HT-29 (cell line): ENCODE measurements around the gene LIX1. TPM values are rescaled to one million over a fixed set of nuclear protein-coding genes. Genes with fewer than 3 reads are reported as not detected.

Source experiments
- DNase-seq: peaks from one replicate; pipeline ENCODE4 v3.0.0-alpha.2; 2015; ENCODE audit warnings: low spot score
- small RNA-seq: library from RNA; depleted of rRNA; stranded (forward); fragments of <200 nt; gene quantifications from one replicate; pipeline ENCODE3, GENCODE V24; 2014
- total RNA-seq: library from RNA; depleted of rRNA; stranded (reverse); fragments of >200 nt; shearing (Covaris generic); gene quantifications from 2 replicates; pipeline ENCODE4 v1.2.3, GENCODE V29; 2014; rRNA removed

Gene LIX1
- total RNA-seq, 1 experiment from 2014 or later = not detected

DNA sequence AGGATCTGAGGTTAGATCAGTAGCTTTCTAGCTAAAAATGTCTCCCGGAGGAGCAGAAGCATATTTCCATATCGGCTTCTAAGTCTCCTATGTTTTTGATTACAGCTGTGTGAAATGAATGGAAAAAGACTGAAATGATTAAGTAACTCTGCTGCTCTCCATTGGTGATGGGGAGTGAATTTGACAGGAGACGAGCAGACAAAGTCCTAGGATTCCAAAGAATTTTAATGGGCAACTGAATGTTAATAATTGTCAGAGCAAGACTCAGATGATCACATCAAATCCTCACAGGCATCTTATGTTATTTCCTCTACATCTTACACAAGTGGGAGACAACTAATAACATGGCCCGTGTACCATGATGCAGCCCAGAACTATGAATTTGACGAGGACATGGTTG, 66.8 kb downstream of the LIX1 start:
- DNase-seq = no peak

DNA sequence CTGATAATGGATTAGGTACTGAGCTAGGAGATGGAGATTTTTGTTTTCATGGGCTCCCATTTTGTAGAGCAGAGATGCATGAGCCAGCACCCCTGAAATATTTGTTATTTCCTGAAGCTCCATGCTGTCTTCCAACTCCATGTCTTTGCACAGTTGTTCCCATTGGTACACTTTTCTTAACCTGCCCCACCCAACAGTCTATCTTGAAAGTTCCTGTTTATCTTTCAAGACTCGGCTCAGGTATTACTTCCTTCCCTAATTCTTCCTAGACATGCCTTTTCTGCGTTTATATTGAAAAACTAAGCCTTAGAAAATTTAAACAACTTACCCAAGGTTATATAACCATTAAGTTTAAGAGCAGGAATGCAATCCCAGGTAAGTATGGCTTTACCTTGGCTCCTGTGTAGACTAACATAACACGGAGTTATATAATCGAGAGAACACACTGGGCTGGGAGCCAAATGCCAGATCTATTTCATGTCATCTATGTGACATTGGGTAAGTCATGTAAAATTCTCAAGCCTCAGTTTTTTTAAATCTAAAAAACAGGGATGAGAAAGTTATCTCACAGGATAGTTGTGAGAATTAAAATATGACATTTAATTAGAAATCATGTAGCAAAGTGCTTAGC, 67.4 kb downstream of the LIX1 start:
- peak; percentile 8 for DNase-seq

DNA sequence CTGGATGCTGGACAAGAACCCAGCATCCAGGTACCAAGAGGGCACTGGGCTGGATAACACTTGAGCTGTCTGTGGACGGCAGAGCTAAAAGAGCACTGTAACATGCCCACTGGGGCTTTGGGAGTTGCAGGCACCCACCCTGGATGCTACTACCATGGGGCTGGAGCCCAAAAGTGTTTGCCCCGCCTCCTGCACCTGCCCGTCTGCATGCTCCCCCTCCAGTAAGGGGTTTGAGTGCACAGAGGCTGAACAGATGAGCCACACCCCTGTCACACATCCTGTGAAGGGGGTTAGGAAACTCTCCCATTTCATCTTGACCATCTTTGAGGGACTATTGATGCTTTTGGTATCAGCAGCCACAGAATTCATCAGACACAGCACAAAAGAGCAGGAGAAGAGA, 69.0 kb downstream of the LIX1 start:
- no peak for DNase-seq

GRCh38 chr5:97072696-97073095, 69.7 kb downstream of the LIX1 start:
- DNase-seq = no peak

DNA sequence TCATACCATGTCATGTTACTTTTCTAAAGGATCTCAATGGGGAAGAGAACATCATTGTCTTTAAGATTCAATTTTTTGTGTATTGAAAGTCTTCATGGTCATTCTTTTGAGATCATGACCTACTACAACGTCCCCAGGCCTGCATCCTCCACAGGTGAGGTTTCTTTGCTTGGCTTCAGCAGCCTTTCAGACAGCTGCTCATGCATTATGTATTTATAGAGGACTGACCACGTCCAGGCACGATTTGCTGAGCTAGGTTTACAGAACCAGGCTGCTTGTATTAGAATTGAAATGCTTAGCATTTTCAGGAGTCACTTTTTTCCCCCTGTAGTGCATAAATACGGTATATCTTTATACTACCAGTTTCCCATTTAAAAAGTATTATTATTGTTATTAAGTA, 70.4 kb downstream of the LIX1 start:
- DNase-seq = no peak

DNA sequence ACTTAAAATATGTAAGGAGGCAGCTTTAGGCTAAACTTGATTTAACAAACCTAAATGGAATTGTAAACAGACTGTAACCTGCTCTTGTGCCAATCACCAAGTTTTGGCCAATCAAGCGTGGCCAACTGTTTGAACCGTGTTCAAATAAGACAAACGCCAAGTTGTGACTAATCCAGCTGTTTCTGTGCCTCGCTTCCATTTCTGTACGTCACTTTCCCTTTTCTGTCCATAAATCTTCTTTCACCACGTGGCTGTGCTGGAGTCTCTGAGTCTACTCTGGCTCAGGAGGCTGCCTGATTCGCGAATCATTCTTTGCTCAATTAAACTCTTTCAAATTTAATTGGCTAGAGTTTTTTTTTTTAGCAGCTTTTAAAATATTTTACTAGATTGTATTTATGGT, 71.3 kb downstream of the LIX1 start:
- no peak for DNase-seq

DNA sequence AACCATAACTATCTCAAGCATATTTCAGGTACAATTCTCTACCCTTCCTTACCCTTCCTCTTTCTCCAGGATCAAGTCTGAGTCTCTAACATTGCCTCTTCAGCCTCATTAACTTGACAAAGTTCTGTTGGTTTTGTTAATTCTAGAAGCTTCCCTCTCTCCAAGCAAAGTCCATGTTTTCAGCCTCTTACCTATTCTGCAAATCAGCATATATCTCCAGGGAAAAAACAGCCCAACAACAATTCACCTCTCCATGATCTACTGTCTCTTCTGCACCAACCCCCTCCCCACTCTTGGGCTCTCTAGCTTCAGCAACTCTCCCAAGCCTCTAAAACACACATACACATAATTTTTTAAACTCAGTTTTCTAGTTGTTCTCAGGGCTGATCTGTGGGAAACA, 72.2 kb downstream of the LIX1 start:
- no peak for DNase-seq

DNA sequence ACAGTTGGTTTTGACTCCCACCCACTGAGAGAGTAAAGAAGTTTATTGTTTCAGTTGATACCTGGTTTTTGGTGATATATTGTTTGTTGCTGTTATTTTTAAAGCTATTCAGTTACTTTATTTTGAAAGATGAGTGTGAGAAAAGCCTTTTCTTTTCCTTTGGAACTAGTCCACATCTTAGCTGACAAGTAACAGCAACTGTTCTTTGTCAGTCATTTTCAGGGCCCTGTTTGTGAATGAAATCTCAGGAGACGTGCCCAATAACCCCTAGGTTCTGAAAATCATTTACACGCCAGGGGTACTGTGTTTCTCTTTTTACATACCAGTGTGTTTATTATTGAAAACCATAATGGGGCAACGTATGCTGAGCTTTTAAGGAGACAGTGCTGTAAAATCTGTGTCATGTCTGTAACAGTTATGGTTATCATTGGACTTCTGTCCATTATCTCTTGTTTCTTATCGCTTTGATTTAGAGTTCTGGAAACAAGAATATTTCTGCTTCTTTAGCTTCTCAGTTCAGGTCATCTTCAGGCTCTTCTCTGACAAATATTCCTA, 75.0 kb downstream of the LIX1 start:
- no peak for DNase-seq

GRCh38 chr5:97065475-97065874, 76.9 kb downstream of the LIX1 start:
- peak; percentile 25 for DNase-seq

DNA sequence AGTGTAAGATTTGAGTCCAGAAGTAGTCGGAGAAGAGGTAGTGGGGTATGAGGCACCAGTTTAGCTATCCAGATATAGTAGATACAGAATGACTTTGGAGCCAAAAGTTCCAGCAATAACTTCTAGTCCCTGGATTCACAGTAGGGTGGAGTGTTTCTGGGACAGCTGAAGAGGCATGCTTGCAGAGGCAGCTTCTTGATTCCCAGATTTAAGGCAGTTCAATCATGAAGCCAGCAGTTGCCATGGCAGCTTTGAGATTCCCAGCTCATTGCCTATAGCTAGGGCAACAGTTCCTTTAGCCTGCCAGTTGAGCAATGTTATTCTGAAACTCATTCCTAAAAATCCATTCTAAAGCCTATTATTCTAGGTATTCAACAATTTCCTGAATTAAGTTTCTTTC, 79.2 kb downstream of the LIX1 start:
- no peak for DNase-seq

DNA sequence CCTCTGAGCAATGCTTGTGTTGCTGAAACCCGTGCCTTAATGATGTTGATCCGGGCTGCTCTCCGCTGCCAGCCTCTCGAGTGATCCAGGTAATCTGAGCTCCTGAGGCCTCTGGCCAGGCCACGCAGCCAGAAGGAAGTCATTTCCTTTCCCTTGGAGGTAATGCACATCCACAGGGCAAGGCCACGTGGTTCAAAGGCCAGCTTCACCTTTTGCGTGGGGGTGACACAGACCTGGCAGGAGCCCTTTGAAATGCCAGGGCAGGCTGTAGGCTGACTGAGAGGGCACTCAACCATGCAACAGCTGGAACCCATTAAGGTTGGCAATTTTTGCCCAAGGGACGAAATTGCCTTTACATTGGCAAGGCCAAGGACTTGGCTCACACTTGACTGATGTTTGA, 80.4 kb downstream of the LIX1 start:
- no peak for DNase-seq

DNA sequence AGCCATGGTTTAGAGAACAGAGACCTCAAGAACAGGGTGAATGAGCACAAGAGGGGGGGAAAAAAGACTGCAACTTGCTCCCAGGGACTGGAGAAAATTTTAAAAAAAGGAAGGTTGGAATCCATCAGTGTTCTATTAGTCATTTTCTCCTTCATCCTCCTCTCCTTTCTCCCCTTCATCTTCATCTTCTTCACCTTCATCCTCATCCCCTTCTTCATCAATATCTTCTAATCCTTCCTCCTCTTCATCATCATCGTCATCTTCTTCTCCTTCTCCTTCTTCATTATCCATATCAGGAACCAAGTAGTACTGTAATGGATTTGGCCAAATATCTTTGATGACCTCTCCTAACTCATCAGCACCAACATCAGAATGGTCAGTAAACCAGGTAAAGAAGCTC, 86.1 kb downstream of the LIX1 start:
- no peak for DNase-seq

DNA sequence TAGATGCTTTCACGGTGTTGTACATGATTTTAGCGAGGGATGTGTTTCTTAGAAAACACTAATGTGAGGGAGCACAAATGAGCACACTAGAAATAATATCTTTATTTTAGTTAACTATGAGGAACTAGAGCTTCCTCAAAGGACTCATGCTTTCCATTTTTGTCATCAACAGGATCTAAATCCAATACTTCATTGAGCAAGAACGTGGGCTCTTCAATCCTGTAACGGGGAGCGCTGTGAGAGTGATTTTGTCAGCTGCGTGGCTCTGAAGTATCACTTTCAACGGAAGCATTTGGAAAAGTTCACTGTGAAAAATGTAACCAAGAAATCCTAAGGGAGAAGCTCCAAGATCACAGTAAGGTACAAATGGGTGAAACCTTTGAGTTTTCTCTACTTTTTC, 93.2 kb downstream of the LIX1 start:
- DNase-seq = no peak

DNA sequence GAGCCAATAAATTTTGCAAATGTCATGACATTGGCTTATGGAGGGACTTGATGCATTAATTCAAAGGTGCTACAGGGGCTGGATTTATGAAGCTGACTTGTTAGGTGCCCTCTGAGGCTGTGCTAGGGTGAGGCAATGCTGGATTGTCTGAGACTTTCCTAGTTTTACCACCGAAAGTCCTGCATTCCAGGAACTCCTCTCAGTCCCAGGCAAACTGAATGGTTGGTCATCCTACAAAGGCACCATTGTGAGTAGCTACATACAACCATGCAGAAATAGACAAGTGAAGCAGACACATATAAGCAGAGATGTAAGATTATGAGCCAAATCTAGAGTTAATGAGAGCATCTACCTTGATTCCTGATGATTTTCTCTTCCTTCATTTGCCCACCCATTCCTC, 95.3 kb downstream of the LIX1 start:
- no peak for DNase-seq

DNA sequence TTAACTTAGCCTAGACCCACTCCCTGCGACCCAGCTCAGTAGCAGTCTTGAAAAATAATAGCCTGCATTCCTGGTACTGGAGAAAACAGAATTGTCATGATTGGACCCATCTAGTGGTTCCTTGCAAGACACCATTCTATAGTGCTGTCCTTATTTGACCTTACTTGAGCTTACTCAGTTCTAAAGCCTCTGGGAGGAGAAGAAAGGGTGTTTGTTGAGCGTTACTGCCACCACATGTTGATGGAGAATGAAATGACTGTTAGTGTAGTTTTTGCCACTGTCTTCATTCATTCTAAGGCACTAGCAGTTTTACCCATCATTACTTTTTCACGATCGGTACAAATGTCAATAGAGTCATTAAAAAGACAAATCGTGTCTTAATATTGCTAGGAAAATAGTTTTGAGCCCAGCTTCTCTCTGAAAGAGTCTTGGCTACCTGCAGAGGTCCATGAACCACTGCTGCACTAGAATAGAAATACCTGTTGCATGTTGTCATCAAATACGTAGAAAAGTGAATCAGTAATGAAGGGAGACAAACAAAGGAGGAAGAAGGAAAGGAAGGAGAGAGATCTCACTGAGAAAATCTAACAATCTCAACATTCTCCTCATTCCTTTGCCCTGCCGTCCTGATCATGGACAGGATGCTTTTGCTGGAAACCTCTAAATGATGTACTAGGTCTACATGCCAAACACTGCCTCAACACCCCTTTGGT, 96.0 kb downstream of the LIX1 start:
- DNase-seq = no peak

- peak; percentile 42 for DNase-seq
Observed at GRCh38 chr5:97044052-97044451, 98.4 kb downstream of the LIX1 start.

DNA sequence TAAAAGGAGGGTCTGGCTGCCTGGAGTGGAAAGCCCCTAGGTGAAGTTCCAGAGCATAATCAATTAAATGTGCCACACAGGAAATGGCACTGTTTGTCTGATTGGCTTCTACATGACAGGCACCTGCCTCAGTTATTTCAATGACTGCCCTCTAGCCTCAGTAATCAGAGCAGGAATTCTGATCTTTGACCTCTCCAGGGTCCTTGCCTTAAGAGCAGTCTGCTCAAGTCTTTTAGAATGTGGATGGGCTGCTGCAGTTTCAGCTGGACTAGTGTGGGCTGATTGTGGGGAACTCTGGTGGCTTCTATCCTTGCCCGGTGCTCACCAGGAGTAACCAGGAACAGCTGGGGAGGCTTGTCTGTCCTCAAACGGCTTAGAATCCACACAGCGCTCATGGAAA, 98.9 kb downstream of the LIX1 start:
- DNase-seq = no peak

- DNase-seq = no peak
Observed at GRCh38 chr5:97042996-97043395, 99.4 kb downstream of the LIX1 start.

Small RNA genes within 50 kb of the gene (small RNA-seq; reads per million reads assigned to genes)
- not detected for gene RNU1-73P

Other genes with a start within 250 kb of the LIX1 start
- 6.1 and 7.8 TPM in 2 replicates for gene LNPEP, start 206.5 kb downstream of the LIX1 start, total RNA-seq
- 10.6 and 13.4 TPM in 2 replicates for gene RIOK2, start 40.6 kb upstream of the LIX1 start, total RNA-seq